Suprapubic skin (tissue), 4 donors: Measurements from ENCODE around the gene LMOD3.

Experiments
- CTCF ChIP-seq, 2 donors: fragments of 200-600 bp in 1 of 2; fragments of 450-650 bp in 1 of 2; sonication (generic) in 1 of 2; IDR thresholded peaks; one replicate each; pipeline ENCODE4 v1.5.1; 2016 to 2019; ENCODE audit warnings: antibody characterized with exemption in 2 of 2, mild to moderate bottlenecking in 1 of 2, moderate library complexity in 1 of 2
- EP300 ChIP-seq: sonication (generic); formaldehyde crosslinking; IDR thresholded peaks from one replicate; pipeline ENCODE4 v1.6.1; 2017; ENCODE audit warnings: antibody characterized with exemption
- POLR2A ChIP-seq, 2 donors: fragments of 450-650 bp; IDR thresholded peaks; one replicate each; pipeline ENCODE4 v1.6.1; 2017; ENCODE audit warnings: antibody characterized with exemption in 2 of 2, mild to moderate bottlenecking in 2 of 2, moderate library complexity in 2 of 2
- POLR2AphosphoS5 ChIP-seq, 3 donors: sonication (generic); formaldehyde crosslinking; IDR thresholded peaks; one replicate each; pipeline ENCODE4 v1.6.1; 2017; ENCODE audit warnings: antibody characterized with exemption in 3 of 3

DNA sequence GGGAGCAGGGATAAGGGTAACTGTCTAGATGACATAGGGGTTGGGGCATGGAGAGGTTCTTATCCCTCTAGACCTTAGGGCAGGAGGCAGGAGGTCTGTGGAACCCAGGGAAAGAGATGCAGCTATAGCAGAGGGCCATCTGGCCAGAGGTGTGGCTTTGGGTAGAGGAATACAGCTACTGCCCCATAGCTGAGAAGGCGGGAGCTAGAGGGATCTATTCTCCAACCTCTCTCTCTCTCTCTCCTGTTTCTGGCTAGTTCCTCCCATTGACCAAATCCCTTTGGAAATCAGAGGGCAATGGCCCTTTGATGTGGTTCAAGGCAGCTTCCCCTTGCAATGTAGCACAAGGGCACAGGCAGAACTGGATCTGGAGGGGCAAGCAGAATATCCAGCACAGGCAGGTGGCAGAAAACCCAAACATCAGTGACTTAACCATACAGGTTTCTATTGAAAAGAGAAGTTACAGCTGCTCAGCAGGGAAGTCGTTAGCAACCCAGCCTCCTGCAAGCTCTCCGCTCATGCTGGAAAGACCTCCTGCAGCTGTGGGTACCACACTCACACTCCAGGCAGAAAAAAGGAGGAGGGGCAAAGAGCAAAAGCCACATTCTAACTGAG, 22.3 kb upstream of the LMOD3 start:
- TF ChIP-seq POLR2AphosphoS5 (IDR thresholded peaks at IDR 0.05) (no peak), POLR2A (IDR thresholded peaks at IDR 0.05) (no peak), CTCF (IDR thresholded peaks at IDR 0.05) (no peak), EP300 (no peak)
